ENCODE results near the gene SDHB. TPM values are rescaled to one million over a fixed set of nuclear protein-coding genes. Genes with fewer than 3 reads are reported as not detected.

Gene SDHB
- total RNA-seq, 4 donors from 2014 or later = 238 to 405 (median 328) TPM

DNA sequence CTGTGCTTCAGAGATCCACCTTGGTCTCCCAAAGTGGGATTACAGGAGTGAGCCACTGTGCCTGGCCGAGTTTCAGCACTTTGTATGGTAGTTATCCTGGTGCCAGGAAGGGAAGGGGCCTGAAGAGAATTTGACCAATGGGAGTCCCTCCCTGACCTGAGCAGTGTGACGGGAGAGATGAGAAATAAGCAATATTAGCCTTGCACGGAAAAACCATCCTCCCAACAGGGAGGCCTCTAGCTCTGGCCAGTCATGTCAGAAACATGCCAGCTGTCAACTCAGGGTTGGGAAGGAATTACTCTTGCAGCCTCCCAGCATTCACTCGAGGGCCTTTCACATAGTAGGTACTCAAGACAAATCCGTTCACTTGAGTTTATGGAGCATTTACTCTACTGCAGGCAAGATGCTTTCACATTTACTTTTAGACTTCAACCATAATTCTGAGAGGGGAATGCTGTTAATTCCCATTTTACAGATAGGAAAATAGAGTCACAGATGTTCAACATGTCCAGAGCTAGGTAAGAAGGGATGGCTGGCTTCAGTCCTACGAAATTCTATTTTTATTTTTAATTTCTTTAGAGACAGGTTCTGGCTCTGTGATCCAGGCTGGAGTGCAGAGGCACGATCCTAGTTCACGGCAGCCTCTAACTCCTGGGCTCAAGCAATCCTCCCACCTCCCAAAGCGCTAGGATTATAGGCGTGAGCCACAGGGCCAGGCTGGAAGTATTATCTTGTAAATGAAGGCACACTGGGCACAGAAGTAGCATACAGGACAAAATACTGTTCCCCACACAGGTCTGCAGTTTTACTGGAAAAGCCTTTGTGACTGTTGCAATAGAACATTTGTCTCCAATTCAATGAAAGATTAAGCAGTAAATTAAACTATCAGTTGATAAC, 38.9 kb downstream of the SDHB start:
- ATAC-seq = no peak
- in situ Hi-C loops (cut with MboI; ENCODE audit: low sequenced_read_pairs in 4 of 4) (no loop called here), intact Hi-C loops (cut with DNase I; ENCODE audit: low total_unique reads) (loop anchor here (5.0 kb wide), 1 partner anchor 37 kb away; the partner anchor contains the start of gene SDHB)
- no peaks in the 10 kb centered on the region for H3K27me3 ChIP-seq
- H3K4me1 ChIP-seq = peaks cover 11 to 15% of the 10 kb centered on the region in 2 donors
- no peak for DNase-seq
- H3K9me3 ChIP-seq = no peaks in the 10 kb centered on the region
- no peak overlapping the region for H3K4me3 ChIP-seq
- TF ChIP-seq, protein P1, sequence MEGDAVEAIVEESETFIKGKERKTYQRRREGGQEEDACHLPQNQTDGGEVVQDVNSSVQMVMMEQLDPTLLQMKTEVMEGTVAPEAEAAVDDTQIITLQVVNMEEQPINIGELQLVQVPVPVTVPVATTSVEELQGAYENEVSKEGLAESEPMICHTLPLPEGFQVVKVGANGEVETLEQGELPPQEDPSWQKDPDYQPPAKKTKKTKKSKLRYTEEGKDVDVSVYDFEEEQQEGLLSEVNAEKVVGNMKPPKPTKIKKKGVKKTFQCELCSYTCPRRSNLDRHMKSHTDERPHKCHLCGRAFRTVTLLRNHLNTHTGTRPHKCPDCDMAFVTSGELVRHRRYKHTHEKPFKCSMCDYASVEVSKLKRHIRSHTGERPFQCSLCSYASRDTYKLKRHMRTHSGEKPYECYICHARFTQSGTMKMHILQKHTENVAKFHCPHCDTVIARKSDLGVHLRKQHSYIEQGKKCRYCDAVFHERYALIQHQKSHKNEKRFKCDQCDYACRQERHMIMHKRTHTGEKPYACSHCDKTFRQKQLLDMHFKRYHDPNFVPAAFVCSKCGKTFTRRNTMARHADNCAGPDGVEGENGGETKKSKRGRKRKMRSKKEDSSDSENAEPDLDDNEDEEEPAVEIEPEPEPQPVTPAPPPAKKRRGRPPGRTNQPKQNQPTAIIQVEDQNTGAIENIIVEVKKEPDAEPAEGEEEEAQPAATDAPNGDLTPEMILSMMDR (IDR thresholded peaks at IDR 0.05 in 4 of 5, conservative IDR thresholded peaks at IDR 0.05 in 1 of 5) = no peak
- no peak for TF ChIP-seq POLR2A (IDR thresholded peaks at IDR 0.05)
- peaks cover 0 to 25% of the 10 kb centered on the region in 2 donors for H3K36me3 ChIP-seq
- no peak overlapping the region for H3K27ac ChIP-seq

DNA sequence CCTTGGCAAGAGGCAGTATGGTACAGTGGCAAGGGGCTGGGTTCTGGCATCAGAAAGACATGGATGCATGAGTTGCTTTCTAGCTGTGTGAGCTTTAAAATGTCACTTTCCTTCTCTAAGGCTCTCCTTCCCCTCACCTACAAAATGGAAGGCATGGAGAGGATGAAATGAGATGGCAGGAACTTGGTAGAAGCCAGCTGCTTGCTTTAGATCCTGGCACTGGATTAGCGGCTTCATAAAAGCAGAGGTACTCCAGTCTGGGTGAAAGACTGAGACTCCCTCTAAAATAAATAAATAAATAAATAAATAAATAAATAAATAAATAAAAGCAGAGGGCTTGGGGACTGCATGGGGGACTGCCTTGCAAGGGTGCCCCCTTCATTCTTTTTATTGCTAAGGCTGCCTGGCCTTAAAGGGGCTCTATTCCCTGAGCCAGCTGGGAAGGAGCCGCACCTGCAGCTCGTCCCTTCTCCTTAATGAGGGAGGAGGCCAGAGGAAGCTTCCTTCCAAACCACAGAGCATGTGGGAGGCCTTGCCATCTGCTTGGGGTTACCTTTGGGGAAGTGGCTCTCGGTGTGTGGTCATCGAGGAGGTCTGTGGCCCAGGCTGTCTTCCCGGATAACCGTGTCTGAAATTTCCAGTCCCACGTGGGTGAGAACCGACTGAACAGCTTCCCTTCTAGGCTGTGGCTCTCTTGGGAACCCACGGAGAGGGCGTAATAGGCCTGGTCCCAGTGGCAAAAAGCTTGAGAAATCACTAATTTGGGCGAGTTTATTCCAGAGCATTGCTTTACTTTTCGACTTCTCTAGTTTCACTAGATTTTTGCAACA, 40.1 kb downstream of the SDHB start:
- DNase-seq = no peak
- no peaks in the 10 kb centered on the region for H3K27me3 ChIP-seq
- no peak for ATAC-seq
- H3K4me1 ChIP-seq = peaks cover 11 to 25% of the 10 kb centered on the region in 2 donors
- H3K9me3 ChIP-seq = no peaks in the 10 kb centered on the region
- in situ Hi-C loops (cut with MboI; ENCODE audit: low sequenced_read_pairs in 4 of 4) = no loop called here
- intact Hi-C loops (cut with DNase I; ENCODE audit: low total_unique reads) = loop anchor here (5.0 kb wide), 1 partner anchor 39 kb away; the partner anchor contains the start of gene SDHB
- H3K27ac ChIP-seq = no peak overlapping the region
- no peak overlapping the region for H3K4me3 ChIP-seq
- TF ChIP-seq, protein P1 (IDR thresholded peaks at IDR 0.05 in 4 of 5, conservative IDR thresholded peaks at IDR 0.05 in 1 of 5) = no peak
- no peak for TF ChIP-seq POLR2A (IDR thresholded peaks at IDR 0.05)
- peaks cover 0 to 13% of the 10 kb centered on the region in 2 donors for H3K36me3 ChIP-seq

DNA sequence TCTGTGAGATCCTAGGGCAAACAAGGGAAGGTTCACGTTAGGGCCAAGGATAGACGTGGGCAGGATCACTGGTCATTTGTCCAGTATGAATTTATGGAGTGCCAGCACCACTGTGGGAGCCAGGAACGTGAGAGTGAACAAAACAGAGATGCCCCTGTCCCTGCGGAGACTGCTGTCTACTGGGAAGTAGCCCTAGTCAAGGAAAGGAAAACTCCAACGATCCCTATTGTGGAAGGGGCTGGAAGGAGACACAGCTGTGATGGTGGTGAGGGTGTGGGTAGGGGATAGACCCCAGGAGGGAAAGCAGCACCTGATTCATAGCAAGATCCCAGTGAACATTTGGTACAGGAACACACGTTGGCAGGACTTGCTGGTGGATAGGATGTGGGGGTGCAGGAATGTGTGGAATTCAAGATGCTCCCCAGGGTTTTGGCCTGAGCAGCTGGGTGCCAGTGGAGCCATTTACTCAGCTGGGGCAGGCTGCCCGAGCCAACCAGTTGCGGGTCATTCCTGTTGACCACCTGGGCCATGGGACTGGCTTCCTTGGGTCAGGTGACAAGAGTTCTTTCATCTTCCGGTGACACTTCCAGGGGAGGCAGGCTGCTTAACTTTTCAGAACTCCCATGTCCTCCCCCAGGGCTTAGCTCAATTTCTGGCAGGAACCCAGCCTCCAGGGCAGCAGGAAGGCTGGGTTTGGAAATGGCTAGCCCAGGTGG, 40.9 kb downstream of the SDHB start:
- TF ChIP-seq, protein P1 (IDR thresholded peaks at IDR 0.05 in 4 of 5, conservative IDR thresholded peaks at IDR 0.05 in 1 of 5) = no peak
- TF ChIP-seq POLR2A (IDR thresholded peaks at IDR 0.05) = no peak
- in situ Hi-C loops (cut with MboI; ENCODE audit: low sequenced_read_pairs in 4 of 4) (no loop called here), intact Hi-C loops (cut with DNase I; ENCODE audit: low total_unique reads) (loop anchor here (5.0 kb wide), 1 partner anchor 39 kb away; the partner anchor contains the start of gene SDHB)
- ATAC-seq = no peak
- no peak for DNase-seq
- no peaks in the 10 kb centered on the region for H3K9me3 ChIP-seq
- H3K4me1 ChIP-seq = peaks cover 11 to 25% of the 10 kb centered on the region in 2 donors
- H3K27me3 ChIP-seq = no peaks in the 10 kb centered on the region
- peaks cover 0 to 5% of the 10 kb centered on the region in 2 donors for H3K36me3 ChIP-seq
- H3K4me3 ChIP-seq = no peak overlapping the region
- H3K27ac ChIP-seq = no peak overlapping the region

Data from gastrocnemius medialis (tissue), 4 donors.